H9 (cell line): ENCODE results near the gene OSTN. TPM values are rescaled to one million over a fixed set of nuclear protein-coding genes. Genes with fewer than 3 reads are reported as not detected.

Source experiments
- DNase-seq: peaks from one replicate; pipeline ENCODE4 v3.0.0-alpha.2; 2017
- H2AFZ ChIP-seq: one replicate; pipeline ENCODE4 v1.6.1; 2013; ENCODE audit warnings: mild to moderate bottlenecking, low read length, control low read depth, moderate library complexity
- H2AK5ac ChIP-seq: 2 replicates; pipeline ENCODE4 v1.6.1; 2013; ENCODE audit warnings: low read length, control low read depth, mixed read lengths; ENCODE audit not compliant: insufficient read length
- H2BK120ac ChIP-seq: one replicate; pipeline ENCODE4 v1.6.1; 2013; ENCODE audit warnings: low read depth, mild to moderate bottlenecking, low read length, control low read depth, inconsistent platforms; ENCODE audit not compliant: poor library complexity, severe bottlenecking
- H2BK12ac ChIP-seq: 2 replicates; pipeline ENCODE4 v1.6.1; 2013; ENCODE audit warnings: low read length, control low read depth, mixed read lengths, low read depth; ENCODE audit not compliant: insufficient read length
- H2BK15ac ChIP-seq: 2 replicates; pipeline ENCODE4 v1.6.1; 2013; ENCODE audit warnings: low read depth, low read length, control low read depth
- H2BK20ac ChIP-seq: one replicate; pipeline ENCODE4 v1.6.1; 2013; ENCODE audit warnings: low read depth, mild to moderate bottlenecking, low read length, control low read depth, inconsistent platforms; ENCODE audit not compliant: poor library complexity, severe bottlenecking
- H2BK5ac ChIP-seq: 2 replicates; pipeline ENCODE4 v1.6.1; 2013; ENCODE audit warnings: low read length, control low read depth, mixed read lengths; ENCODE audit not compliant: insufficient read length
- H3K14ac ChIP-seq: 2 replicates; pipeline ENCODE4 v1.6.1; 2013; ENCODE audit warnings: low read length, control low read depth; ENCODE audit not compliant: insufficient read depth
- H3K18ac ChIP-seq: 2 replicates; pipeline ENCODE4 v1.6.1; 2013; ENCODE audit warnings: low read depth, mild to moderate bottlenecking, mixed read lengths, low read length, control low read depth; ENCODE audit not compliant: insufficient read length
- H3K23ac ChIP-seq: 2 replicates; pipeline ENCODE4 v1.6.1; 2013; ENCODE audit warnings: low read length, control low read depth, mixed read lengths, low read depth; ENCODE audit not compliant: insufficient read length
- H3K23me2 ChIP-seq: 2 replicates; pipeline ENCODE4 v1.6.1; 2013; ENCODE audit warnings: low read depth, mild to moderate bottlenecking, mixed read lengths, low read length, control low read depth; ENCODE audit not compliant: insufficient read length, poor library complexity, severe bottlenecking
- H3K27ac ChIP-seq: 2 replicates; pipeline ENCODE4 v1.5.1; 2013; ENCODE audit warnings: low read length, control low read depth, mixed read lengths, low read depth; ENCODE audit not compliant: insufficient read length
- H3K27me3 ChIP-seq: 2 replicates; pipeline ENCODE4 v1.6.1; 2013; ENCODE audit warnings: low read length, control low read depth, inconsistent platforms; ENCODE audit not compliant: insufficient read depth
- H3K4ac ChIP-seq: 2 replicates; pipeline ENCODE4 v1.6.1; 2013; ENCODE audit warnings: low read depth, mild to moderate bottlenecking, control low read depth, inconsistent platforms, low read length, moderate library complexity
- H3K4me1 ChIP-seq: 2 replicates; pipeline ENCODE4 v1.6.1; 2013; ENCODE audit warnings: low read length, control low read depth, inconsistent platforms; ENCODE audit not compliant: insufficient read depth
- H3K4me2 ChIP-seq: 2 replicates; pipeline ENCODE4 v1.6.1; 2013; ENCODE audit warnings: low read length, control low read depth, mixed read lengths; ENCODE audit not compliant: insufficient read length, insufficient read depth
- H3K56ac ChIP-seq: 2 replicates; pipeline ENCODE4 v1.6.1; 2013; ENCODE audit warnings: low read depth, mild to moderate bottlenecking, mixed read lengths, low read length, control low read depth; ENCODE audit not compliant: insufficient read length
- H3K79me1 ChIP-seq: 2 replicates; pipeline ENCODE4 v1.6.1; 2013; ENCODE audit warnings: low read depth, mild to moderate bottlenecking, moderate library complexity, low read length, control low read depth, inconsistent platforms; ENCODE audit not compliant: insufficient read depth, poor library complexity, severe bottlenecking
- H3K79me2 ChIP-seq: 2 replicates; pipeline ENCODE4 v1.6.1; 2013; ENCODE audit warnings: low read length, control low read depth, inconsistent platforms; ENCODE audit not compliant: insufficient read depth
- H3K9ac ChIP-seq: 2 replicates; pipeline ENCODE4 v1.6.1; 2013; ENCODE audit warnings: low read length, control low read depth, mixed read lengths; ENCODE audit not compliant: insufficient read length; ENCODE audit errors: extremely low read depth
- H3K9me3 ChIP-seq: one replicate; pipeline ENCODE4 v1.6.1; 2013; ENCODE audit warnings: low read depth, low read length, inconsistent platforms; ENCODE audit not compliant: control insufficient read depth
- H3T11ph ChIP-seq: one replicate; pipeline ENCODE4 v1.6.1; 2013; ENCODE audit warnings: mild to moderate bottlenecking, low read length, control low read depth, inconsistent platforms
- H4K20me1 ChIP-seq: one replicate; pipeline ENCODE4 v1.6.1; 2013; ENCODE audit not compliant: control insufficient read depth, insufficient read length, insufficient read depth
- H4K5ac ChIP-seq: 2 replicates; pipeline ENCODE4 v1.6.1; 2013; ENCODE audit warnings: low read depth, mild to moderate bottlenecking, mixed read lengths, low read length, control low read depth; ENCODE audit not compliant: insufficient read length
- H4K8ac ChIP-seq: replicated peaks from 2 replicates; pipeline ENCODE4 v1.6.1; 2013; ENCODE audit warnings: low read length, control low read depth, mixed read lengths, low read depth; ENCODE audit not compliant: insufficient read length
- H4K91ac ChIP-seq: 2 replicates; pipeline ENCODE4 v1.6.1; 2013; ENCODE audit warnings: low read depth, mild to moderate bottlenecking, moderate library complexity, mixed read lengths, low read length, control low read depth; ENCODE audit not compliant: insufficient read length
- H3K27ac Mint-ChIP-seq, 3 experiments: 2 replicates in 2 of 3; 3 replicates in 1 of 3; pipeline ENCODE4 v1.8.0; 2020 to 2021; ENCODE audit warnings: mixed read lengths in 3 of 3, mild to moderate bottlenecking in 1 of 3, moderate library complexity in 1 of 3
- H3K27me3 Mint-ChIP-seq: 2 replicates; pipeline ENCODE4 v1.8.0; 2021; ENCODE audit warnings: low read depth, mild to moderate bottlenecking, moderate library complexity, mixed read lengths
- H3K36me3 Mint-ChIP-seq, 3 experiments: 2 replicates in 2 of 3; 3 replicates in 1 of 3; pipeline ENCODE4 v1.8.0; 2020 to 2021; ENCODE audit warnings: low read depth in 3 of 3, mixed read lengths in 3 of 3; ENCODE audit not compliant: insufficient read depth in 1 of 3
- H3K4me1 Mint-ChIP-seq, 2 experiments: 2 replicates each; pipeline ENCODE4 v1.8.0; 2020; ENCODE audit warnings: mixed read lengths in 2 of 2
- H3K4me3 Mint-ChIP-seq, 2 experiments: 2 replicates in 1 of 2; 3 replicates in 1 of 2; pipeline ENCODE4 v1.8.0; 2020 to 2021; ENCODE audit warnings: mild to moderate bottlenecking in 2 of 2, mixed read lengths in 2 of 2, moderate library complexity in 1 of 2
- H3K9me3 Mint-ChIP-seq, 2 experiments: 2 replicates in 1 of 2; 3 replicates in 1 of 2; pipeline ENCODE4 v1.8.0; 2020; ENCODE audit warnings: mild to moderate bottlenecking in 2 of 2, mixed read lengths in 2 of 2, moderate library complexity in 1 of 2
- CTCF ChIP-seq: fragments of 200-600 bp; sonication (generic); conservative IDR thresholded peaks from 3 replicates; pipeline ENCODE4 v1.8.0; 2021; ENCODE audit warnings: antibody characterized with exemption, mild to moderate bottlenecking
- WGBS: extraction: QIAGEN DNeasy Blood & Tissue Kit; methylation state at CpG from one replicate; pipeline ENCODE4 v1.1.7; 2013; ENCODE audit warnings: missing lambda C conversion rate, low lambda C conversion rate, mixed read lengths; ENCODE audit not compliant: insufficient read length; ENCODE audit errors: extremely low coverage; 5-methylcytosine and 5-hydroxymethylcytosine counted together
- total RNA-seq: library from RNA; stranded (reverse); gene quantifications from 2 replicates; pipeline ENCODE4 v1.2.1, GENCODE V29; 2021

OSTN gene
- total RNA-seq, 1 experiment from 2014 or later, result 0.07 TPM

GRCh38 chr3:191227541-191227940 lies 28.5 kb downstream of the OSTN start:
- Histone ChIP-seq H4K20me1 (no peaks in the 10 kb centered on the region), H3K4ac (no peak overlapping the region), H3K56ac (no peak overlapping the region), H2BK20ac (no peak overlapping the region), H4K5ac (no peak overlapping the region), H3K18ac (no peak overlapping the region), H3K4me2 (no peak overlapping the region), H2BK120ac (no peak overlapping the region), H3K9ac (no peak overlapping the region), H2AFZ (no peak overlapping the region), H3K9me3 (no peaks in the 10 kb centered on the region), H2BK5ac (no peak overlapping the region), H2BK12ac (no peak overlapping the region), H3K4me1 (no peaks in the 10 kb centered on the region), H3K79me2 (no peaks in the 10 kb centered on the region), H4K91ac (no peak overlapping the region), H3K27ac (no peak overlapping the region), H3K14ac (no peak overlapping the region), H3T11ph (no peak overlapping the region), H2BK15ac (no peak overlapping the region), H3K27me3 (no peaks in the 10 kb centered on the region), H3K23me2 (no peaks in the 10 kb centered on the region), H4K8ac (no peak overlapping the region), H2AK5ac (no peak overlapping the region), H3K79me1 (no peaks in the 10 kb centered on the region), H3K23ac (no peak overlapping the region)
- Mint-ChIP-seq H3K4me3 (no peak overlapping the region), H3K27ac (no peak overlapping the region), H3K27me3 (no peaks in the 10 kb centered on the region), H3K36me3 (no peaks in the 10 kb centered on the region), H3K9me3 (no peaks in the 10 kb centered on the region), H3K4me1 (peaks cover 2 to 3% of the 10 kb centered on the region in 2 experiments; a peak in 2 of 4 replicates)
- no peak for DNase-seq
- TF ChIP-seq CTCF, result no peak
- no CpG with 5 or more reads among the region's 5 CpGs for WGBS
